Hippocampal formation (tissue), 2 donors: ENCODE results near the gene CYFIP2.

Experiments used
- DNase-seq, 2 donors: peaks; one replicate each; lab custom pipeline; 2025; lab: John Stamatoyannopoulos, UW

Gene CYFIP2

DNA sequence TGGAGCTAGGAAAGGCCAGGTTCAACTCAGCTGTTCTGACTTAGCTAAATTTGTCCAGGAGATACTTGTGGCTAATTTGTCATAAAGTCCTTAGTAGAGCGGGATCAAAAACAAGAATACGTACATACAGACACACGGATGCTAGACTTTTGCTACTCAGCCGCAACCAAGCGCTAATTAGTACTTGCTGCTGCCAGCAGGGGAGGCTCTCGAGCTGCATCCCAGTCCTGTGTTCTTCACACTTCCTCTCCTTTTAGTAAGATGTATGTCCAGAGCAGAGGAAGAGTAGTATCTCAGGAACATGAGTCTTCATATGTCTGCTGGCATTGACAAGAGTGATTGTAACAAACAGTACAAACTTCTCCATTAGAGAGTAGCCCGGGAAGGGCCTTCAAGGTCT lies 58.3 kb downstream of the CYFIP2 start:
- DNase-seq: no peak

GRCh38 chr5:157326440-157327005 lies 60.6 kb downstream of the CYFIP2 start:
- DNase-seq: no peak

DNA sequence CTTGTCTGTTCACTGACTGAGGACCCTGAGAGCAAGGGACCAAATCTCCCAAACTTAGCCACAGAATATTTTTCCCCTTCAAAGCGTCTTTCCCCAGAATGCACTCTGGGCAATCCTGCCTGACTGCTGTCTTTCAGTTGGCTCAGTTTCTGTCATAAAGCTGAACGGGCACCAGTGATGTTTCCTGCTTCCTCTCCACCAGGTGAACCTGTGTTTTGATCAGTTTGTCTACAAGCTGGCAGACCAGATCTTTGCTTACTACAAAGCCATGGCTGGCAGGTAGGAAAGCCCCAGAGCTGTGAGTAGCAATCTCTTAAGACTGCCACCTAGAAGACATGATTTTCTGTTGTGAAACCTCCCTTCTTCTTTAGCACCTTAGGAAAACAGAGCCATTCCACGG lies 61.8 kb downstream of the CYFIP2 start:
- no peak for DNase-seq

DNA sequence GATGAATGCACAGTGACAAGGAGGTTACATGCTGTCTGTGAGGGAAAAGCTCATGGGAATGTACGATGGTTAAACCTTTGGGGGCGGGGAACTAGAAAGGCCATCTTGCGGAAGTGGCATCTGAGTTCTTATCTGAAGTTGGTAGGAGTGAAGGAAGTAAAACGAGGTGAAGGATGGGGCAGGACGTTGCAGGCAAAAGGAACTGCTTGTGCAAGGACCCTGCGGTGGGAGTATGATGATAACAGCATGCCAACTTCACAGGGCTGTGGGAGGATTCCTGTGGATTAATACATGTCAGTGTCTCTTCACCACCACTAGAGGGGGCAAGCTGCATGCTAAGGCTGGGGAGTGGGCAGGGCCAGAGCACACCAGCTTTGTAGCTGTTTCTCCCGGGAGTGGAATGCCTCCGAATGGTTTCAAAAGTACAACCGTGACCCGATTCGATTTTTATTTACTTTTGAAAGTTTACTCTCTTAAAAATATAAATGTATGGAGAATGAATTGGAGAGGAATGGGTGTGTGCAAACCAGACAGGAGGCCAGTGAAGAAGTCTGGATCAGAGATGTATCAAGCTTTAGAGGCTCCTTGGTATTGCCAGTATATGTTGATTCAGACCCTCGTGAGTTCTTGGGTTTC lies 62.5 kb downstream of the CYFIP2 start:
- DNase-seq: peak; percentile 59 to 87

DNA sequence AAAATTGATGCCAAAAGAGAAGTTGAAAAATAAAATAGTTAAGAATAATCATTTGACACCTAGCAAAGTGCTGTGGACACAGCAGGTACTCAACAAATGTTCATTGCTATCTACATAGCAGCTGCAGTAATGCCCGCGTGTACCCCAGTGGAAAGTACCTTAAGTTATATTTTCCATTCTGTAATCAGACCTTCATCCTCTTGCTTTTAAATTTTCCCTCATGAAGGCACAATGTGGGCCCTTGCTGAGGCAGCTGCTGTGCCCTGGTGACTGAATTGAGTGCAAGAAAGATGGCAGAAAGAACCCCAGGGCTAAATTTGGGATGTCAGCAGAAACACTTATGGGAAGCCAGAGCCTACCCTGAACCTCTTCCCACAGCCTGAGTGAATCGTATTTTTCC lies 65.9 kb downstream of the CYFIP2 start:
- DNase-seq: no peak

DNA sequence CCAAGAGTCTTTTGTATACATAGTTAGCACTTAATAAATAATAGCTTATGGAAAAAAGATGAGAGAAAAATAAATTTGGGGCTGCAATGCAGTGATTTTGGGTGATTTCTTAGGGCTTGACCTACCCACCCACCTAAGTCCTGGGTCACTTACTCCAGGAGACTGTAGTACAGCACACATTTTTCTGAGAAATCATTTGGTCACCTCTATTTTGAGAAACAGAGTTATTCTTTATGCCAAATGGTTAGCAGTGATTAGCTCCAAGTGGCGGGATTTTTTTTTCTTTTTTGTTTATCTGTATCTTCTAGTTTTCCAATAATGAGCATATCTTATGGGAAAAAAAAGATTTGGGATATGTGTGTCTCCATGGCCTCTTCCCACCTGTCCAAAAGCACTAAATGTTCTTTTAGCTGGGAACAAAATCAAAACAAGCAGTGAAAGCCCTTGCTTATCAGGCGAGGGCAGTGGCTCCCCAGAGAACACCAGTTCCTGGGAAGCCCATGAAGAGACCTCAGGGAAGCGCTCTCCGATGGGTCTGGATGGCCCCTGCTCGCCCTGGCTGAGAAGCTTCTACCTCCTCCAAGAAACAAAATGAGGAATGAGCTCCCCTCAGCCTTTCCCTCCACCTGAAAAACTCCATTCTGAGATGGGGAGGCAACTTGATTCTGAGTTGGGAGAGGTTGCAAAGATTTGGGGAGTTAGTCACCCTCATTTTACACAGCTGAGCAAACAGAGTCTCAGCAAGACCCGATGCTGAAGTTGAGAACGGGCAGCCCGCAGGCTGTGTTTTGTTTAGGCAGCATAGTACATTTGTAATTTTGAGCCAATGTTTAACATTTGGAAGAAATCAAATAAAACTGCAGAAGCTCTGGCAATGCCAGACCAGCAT lies 69.9 kb downstream of the CYFIP2 start:
- DNase-seq: no peak

- no peak for DNase-seq
These were observed 70.5 kb downstream of the CYFIP2 start for GRCh38 chr5:157336423-157336744.

DNA sequence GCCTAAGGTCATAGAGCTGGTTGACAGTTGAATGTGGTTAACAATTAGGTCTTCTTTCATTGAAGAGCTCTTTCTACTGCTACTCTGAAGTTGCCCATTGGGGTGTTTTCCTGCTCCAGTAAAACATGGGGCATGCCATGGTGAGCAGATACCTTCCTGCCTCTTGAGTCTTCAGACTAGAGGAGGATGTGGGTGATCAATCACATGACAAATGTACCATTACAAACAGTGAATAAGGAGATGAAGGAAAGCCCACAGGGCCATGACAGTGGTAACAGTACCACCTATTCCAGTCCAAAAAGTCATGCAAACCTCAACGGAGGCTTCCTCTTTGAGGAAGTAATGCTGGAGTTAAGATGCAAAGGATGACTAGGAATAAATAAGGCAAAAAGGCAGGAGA lies 73.5 kb downstream of the CYFIP2 start:
- no peak for DNase-seq

DNA sequence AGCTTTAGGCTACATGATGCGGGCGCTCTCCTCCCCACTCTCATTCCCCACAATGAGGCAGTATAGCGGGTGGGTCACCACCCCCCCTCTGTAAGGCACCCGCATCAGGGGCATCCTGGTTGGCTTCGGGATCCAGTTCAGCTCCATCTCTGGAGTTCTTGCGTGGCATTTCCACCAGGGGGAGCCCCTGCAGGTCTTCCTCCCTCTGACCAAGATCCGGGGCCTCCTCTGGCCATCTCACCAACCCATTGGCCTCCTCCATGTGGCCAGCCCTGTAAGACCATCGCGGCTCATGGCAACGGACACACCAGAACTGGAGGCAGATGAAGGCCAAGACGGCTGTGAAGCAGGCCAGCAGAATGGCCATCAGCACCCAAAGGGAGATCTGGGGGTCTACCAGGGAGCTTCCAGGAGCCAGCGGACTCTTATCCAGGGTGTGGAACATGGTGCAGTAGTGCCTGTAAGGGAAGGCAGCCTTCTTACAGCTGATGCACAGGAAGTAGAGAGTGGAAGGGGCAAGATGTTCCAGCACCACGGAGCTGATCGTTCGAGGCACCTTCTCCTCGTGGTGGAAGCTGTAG lies 77.0 kb downstream of the CYFIP2 start:
- DNase-seq: no peak

GRCh38 chr5:157343842-157344790 lies 78.2 kb downstream of the CYFIP2 start:
- DNase-seq: peak in 1 of 2 donors; percentile 44

- no peak for DNase-seq
These were observed 79.1 kb downstream of the CYFIP2 start for GRCh38 chr5:157345067-157345466.

- no peak for DNase-seq
These were observed 79.6 kb downstream of the CYFIP2 start for GRCh38 chr5:157345485-157345884.

DNA sequence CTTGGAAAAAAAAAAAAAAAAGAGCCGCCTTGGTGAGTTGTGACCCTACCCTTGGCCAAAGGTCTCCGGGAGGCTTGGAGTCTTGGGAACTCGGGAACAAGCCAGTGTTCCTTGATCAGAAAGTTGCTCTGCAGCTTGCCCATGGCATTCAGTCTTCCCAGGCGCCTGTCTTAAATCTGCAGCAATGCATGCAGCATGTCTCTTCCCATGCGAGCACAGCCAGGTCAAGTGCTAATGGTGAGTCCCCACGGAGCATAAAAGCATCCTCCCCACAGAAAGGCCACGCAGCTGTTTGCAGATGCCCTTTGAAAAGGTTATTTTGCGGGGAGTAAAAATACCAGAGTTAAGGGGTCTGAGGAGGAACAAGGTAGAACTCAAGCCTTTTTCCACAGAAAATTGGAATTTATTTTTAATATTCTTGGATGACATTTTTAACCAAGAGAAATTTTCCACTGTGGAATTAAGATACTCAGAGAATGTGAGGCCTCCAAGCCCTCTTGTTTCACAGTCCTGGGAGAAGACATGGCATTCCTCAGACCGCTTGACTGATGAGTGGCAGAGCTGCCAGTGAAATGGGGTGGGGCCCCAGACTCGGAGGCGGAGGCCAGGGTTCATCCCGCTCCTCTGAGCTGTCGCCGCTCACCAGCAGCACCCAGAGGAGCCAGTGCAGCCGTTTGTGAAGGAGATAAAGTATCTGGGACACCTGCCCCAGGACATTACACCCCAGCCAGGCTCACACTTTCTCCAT lies 81.6 kb downstream of the CYFIP2 start:
- no peak for DNase-seq

DNA sequence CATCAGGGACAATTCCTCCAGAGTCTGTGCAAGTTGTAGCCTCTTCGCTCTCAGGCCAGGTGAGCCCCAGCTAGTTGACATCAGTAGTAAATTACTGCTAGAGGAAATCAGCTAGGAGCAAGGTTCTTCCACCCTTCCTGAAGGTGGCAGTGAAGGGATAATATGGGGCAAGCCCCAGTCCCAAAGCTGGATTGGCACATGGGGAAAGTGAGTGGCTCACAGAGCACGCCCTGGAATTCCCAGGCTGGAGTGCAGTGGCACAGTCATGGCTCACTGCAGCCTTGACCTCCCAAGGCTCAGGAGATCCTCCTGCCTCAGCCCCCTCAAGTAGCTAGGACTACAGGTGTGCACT lies 82.1 kb downstream of the CYFIP2 start:
- no peak for DNase-seq

DNA sequence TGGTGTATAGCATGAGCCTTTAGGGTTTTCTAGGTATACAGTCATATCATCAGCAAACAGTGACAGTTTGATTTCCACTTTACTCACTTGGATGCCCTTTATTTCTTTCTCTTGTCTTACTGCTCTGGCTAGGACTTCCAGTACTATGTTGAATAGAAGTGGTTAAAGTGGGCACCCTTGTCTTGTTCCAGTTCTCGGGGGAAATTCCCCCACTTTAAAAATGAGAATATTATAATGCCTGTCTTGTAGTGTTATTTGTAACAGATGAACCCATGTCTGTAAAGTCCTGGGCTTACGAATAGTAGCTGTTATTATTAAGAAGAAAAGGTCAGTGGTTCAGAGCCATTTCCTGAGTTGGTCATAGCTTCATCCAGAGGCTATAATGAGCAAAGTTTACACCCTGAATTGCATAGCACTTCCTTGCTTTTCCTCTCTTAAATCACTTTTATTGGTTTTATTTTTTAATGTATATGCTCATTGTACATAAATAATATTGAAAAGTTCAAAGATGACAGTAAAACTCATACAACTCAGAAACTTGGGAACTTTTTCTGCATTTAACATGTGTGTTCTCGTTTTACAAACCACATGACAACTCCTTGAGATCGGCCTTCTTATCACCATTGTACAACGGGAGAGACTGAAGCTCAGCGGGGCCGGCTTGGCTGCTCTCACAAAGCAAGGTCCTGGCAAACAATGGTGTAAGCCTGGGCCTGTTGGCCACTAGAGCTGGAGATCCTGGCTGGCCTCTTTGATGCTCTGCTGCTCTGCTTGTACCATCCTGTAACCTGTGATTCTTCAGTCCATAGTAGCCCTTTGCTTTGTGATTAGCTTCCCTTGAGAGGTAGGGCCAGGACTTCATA lies 85.2 kb downstream of the CYFIP2 start:
- no peak for DNase-seq

DNA sequence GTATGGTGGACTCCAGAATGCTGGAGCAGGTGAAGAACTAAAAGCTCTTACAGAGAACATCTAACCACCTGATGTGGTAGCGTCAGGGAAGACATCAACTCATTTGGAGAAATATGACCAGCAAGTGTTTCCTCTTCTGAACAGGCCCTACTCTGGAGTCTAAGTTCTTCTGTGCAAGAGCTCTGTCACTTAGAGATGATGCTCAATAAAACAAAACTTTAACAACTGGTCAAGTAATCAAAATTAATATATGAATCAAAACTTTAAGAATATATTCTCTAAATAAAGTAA lies 85.8 kb downstream of the CYFIP2 start:
- no peak for DNase-seq

GRCh38 chr5:157352756-157353340 lies 86.9 kb downstream of the CYFIP2 start:
- DNase-seq: no peak

DNA sequence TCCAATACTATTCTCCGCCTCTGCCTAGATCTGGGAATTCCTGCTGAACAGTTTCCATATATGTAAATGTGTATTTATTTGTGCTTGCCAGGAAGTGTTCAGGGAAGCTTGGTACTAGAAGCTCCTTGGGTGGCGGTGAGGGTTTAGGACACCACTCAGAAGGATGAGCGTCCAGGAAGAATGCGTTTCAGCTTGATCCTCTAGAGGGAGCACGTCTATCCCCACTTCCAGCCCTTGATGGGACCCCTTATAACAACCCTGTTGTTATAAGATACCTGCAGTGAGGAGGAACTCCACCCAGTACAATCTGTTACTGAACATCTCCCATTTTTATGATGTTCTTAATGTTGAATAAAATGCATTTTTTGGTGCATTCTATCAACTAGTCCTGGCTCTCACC lies 88.9 kb downstream of the CYFIP2 start:
- DNase-seq: no peak

GRCh38 chr5:157356576-157356975 lies 90.7 kb downstream of the CYFIP2 start:
- DNase-seq: no peak

DNA sequence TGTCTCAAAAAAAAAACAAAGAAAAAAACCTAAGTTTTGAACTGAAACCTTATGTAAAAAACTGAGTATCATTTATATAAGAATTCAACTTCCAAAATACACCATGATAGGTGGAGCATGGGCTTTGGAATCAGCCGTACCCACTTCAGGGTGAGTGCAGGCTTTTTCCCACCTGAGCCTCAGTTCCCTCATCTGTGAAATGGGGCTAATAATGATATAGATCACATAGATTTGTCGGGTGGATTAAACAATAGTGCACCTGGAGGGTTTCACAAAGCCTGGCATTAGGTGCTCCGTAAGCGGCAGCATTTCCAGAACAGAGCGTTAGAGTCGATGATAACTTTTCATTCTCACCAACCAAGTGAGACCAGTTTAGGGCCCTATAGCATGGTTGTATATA lies 91.9 kb downstream of the CYFIP2 start:
- no peak for DNase-seq
